Activated B cell treated with CpG ODN at 0.5 μM for 24 hours (primary cell): ENCODE measurements around the gene ADARB2. TPM values are rescaled to one million over a fixed set of nuclear protein-coding genes. Genes with fewer than 3 reads are reported as not detected.

Experiments
- ATAC-seq: fragments of 200-7000 bp; cut with Tn5 transposase; one replicate; pipeline ENCODE4 v1.10.0; 2021; ENCODE audit warnings: low read depth, mild to moderate bottlenecking, moderate library complexity
- CTCF ChIA-PET: fragments of 350-600 bp; sonication (Branson Sonifier 250); formaldehyde crosslinking; loops from one replicate; lab custom pipeline; 2021; ENCODE audit warnings: antibody characterized with exemption; lab: Charles Lee
- POLR2A ChIA-PET: fragments of 350-600 bp; sonication (Branson Sonifier 250); formaldehyde crosslinking; loops from one replicate; lab custom pipeline; 2021; ENCODE audit warnings: antibody characterized with exemption; lab: Charles Lee
- DNase-seq: peaks from one replicate; pipeline ENCODE4 v3.0.0; 2022
- H3K27ac Mint-ChIP-seq: one replicate; pipeline ENCODE4 v1.8.0; 2020; ENCODE audit warnings: mixed read lengths
- H3K27me3 Mint-ChIP-seq: one replicate; pipeline ENCODE4 v1.8.0; 2021; ENCODE audit warnings: mixed read lengths
- H3K36me3 Mint-ChIP-seq: one replicate; pipeline ENCODE4 v1.8.0; 2021; ENCODE audit warnings: low read depth, mixed read lengths
- H3K4me1 Mint-ChIP-seq: one replicate; pipeline ENCODE4 v1.8.0; 2021; ENCODE audit warnings: mixed read lengths
- H3K4me3 Mint-ChIP-seq: one replicate; pipeline ENCODE4 v1.8.0; 2020; ENCODE audit warnings: mild to moderate bottlenecking, mixed read lengths
- H3K9me3 Mint-ChIP-seq: one replicate; pipeline ENCODE4 v1.8.0; 2020; ENCODE audit warnings: mixed read lengths
- CTCF ChIP-seq: fragments of 200-600 bp; IDR thresholded peaks from one replicate; pipeline ENCODE4 v1.8.0; 2022; ENCODE audit warnings: antibody characterized with exemption, mild to moderate bottlenecking
- intact Hi-C: fragments of 100-400 bp; cut with micrococcal nuclease; formaldehyde crosslinking; loops from one replicate; pipeline ENCODE4 v1.15.1; 2024
- total RNA-seq: library from RNA; stranded (reverse); gene quantifications from 2 replicates; pipeline ENCODE4 v1.2.3, GENCODE V29; 2022

The ADARB2 gene
- total RNA-seq, 1 donor from 2014 or later, result 0.11 TPM

GRCh38 chr10:1671366-1672000 lies 65.8 kb downstream of the ADARB2 start:
- POLR2A ChIA-PET, result no interaction called here
- CTCF ChIA-PET, result no interaction called here
- H3K27me3 Mint-ChIP-seq, result peaks cover 5% of the 10 kb centered on the region
- H3K4me3 Mint-ChIP-seq, result no peak overlapping the region
- intact Hi-C loops, result no loop called here
- no peak for DNase-seq
- H3K27ac Mint-ChIP-seq, result no peak overlapping the region
- H3K4me1 Mint-ChIP-seq, result peaks cover 9% of the 10 kb centered on the region
- no peak for TF ChIP-seq CTCF
- no peak for ATAC-seq
- no peaks in the 10 kb centered on the region for H3K9me3 Mint-ChIP-seq
- H3K36me3 Mint-ChIP-seq, result no peaks in the 10 kb centered on the region

- POLR2A ChIA-PET, result interaction anchor here (0.5 to 0.8 kb wide), 2 partner anchors 67 to 251 kb away, joined by 3 to 5 read pairs; partner anchors contain the start of gene ADARB2
- Mint-ChIP-seq H3K9me3 (no peaks in the 10 kb centered on the region), H3K27me3 (peaks cover 5% of the 10 kb centered on the region), H3K4me1 (peaks cover 9% of the 10 kb centered on the region), H3K27ac (no peak overlapping the region), H3K36me3 (no peaks in the 10 kb centered on the region), H3K4me3 (no peak overlapping the region)
- ATAC-seq (no peak), DNase-seq (no peak)
- CTCF ChIA-PET, result no interaction called here
- no peak for TF ChIP-seq CTCF
- intact Hi-C loops, result no loop called here
These were observed 66.6 kb downstream of the ADARB2 start for GRCh38 chr10:1670541-1671365.

DNA sequence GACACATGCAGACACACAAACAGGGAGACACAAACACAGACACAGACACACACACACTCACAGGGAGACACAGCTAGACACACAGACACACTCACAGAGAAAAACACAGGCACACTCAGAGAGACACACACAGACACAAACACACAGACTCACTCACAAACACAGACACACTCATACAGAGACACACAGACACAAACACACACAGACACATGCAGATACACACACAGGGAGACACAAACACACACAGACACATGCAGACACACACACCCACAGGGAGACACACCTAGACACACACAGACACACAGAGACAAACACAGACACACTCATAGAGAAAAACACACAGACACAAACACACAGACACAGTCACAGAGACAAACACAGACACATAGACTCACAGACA lies 67.9 kb downstream of the ADARB2 start:
- no peak overlapping the region for H3K4me3 Mint-ChIP-seq
- no peaks in the 10 kb centered on the region for H3K9me3 Mint-ChIP-seq
- H3K27me3 Mint-ChIP-seq, result peaks cover 2% of the 10 kb centered on the region
- intact Hi-C loops, result no loop called here
- POLR2A ChIA-PET, result no interaction called here
- ATAC-seq (no peak), DNase-seq (no peak)
- peaks cover 7% of the 10 kb centered on the region for H3K4me1 Mint-ChIP-seq
- no peak for TF ChIP-seq CTCF
- no peak overlapping the region for H3K27ac Mint-ChIP-seq
- CTCF ChIA-PET, result no interaction called here
- H3K36me3 Mint-ChIP-seq, result no peaks in the 10 kb centered on the region

- ATAC-seq, result no peak
These were observed 68.9 kb downstream of the ADARB2 start for GRCh38 chr10:1668399-1668798.

More at GRCh38 chr10:1668399-1668798, 68.9 kb downstream of the ADARB2 start:
- H3K4me3 Mint-ChIP-seq, result no peak overlapping the region
- DNase-seq, result no peak
- peaks cover 2% of the 10 kb centered on the region for H3K27me3 Mint-ChIP-seq
- H3K4me1 Mint-ChIP-seq, result peaks cover 11% of the 10 kb centered on the region
- CTCF ChIA-PET, result no interaction called here
- no peaks in the 10 kb centered on the region for H3K36me3 Mint-ChIP-seq
- TF ChIP-seq CTCF, result no peak
- no peaks in the 10 kb centered on the region for H3K9me3 Mint-ChIP-seq
- POLR2A ChIA-PET, result no interaction called here
- intact Hi-C loops, result no loop called here
- H3K27ac Mint-ChIP-seq, result no peak overlapping the region
